Stimulated activated CD4-positive, alpha-beta T cell treated with anti-CD3 and anti-CD28 coated beads, Interleukin-4, amount 100 ng/mL, for 48 hours (primary cell): ENCODE data around the gene DECR2.
"Not testable (repeated sequence)": the region's sequence is repeated elsewhere in the genome, so short reads cannot be mapped to it uniquely, and the experiment has no call there.

Experiments used
- DNase-seq, 2 donors: peaks; one replicate each; pipeline ENCODE4 v3.0.0-alpha.2; 2020; ENCODE audit warnings: low read depth in 2 of 2

Gene DECR2

GRCh38 chr16:366476-366875 lies 35.2 kb upstream of the DECR2 start:
- no peak for DNase-seq

DNA sequence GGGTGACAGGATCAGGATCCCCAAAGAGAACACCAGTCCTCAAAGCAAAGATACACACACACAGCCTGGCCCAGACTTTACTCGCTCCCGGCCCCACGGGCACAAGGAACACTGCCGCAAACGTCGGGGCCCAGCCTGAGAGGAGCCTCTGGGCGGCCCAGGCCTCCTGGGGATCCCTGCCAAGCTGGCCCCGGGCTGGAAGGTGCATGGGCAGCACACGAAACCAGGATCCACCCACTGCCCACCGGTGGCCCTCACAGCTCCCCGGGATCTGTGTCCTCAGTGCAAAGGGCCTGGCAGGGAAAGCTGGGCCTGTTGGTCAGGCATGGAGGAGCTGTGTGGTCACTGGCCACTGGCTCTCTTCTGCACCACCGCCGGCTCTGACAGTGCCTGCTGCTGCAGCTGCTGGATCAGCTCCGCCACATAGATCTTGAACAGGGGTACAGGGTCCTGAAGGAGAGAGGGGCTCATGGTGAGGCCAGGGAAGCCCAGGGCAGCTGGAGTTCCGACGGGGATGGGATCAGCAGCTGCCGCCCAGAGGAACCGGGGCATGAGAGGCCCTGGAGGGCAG lies 34.3 kb upstream of the DECR2 start:
- no peak for DNase-seq

GRCh38 chr16:368388-369158 lies 33.1 kb upstream of the DECR2 start:
- DNase-seq: no peak

DNA sequence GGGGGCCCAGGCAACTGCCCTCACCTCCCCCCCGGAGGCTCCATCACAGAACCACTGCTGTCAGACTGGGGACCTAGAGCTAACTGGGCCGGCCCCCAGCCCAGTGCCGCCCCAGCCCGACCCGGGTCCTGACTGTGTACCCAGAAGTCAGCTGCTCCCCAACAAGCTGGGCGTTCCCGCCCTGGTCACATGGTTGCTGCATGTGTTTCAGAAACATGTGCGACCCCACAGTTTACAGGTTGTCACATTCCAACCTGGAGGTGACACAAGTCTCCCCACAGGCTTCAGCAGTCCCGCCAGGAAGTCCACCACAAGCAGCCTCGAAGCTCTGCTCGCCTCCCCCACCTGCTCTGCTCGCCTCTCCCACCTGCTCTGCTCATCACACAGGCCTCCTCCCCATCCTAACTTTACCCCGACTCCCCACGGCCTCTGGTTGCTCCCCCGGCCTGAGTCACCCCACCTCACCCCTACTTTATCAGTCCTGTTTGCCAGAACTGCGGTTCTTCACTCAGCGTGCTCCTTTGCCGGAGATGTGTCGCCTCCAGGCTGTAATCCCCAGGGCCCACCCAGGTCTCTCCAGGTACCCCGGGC lies 32.3 kb upstream of the DECR2 start:
- no peak for DNase-seq

DNA sequence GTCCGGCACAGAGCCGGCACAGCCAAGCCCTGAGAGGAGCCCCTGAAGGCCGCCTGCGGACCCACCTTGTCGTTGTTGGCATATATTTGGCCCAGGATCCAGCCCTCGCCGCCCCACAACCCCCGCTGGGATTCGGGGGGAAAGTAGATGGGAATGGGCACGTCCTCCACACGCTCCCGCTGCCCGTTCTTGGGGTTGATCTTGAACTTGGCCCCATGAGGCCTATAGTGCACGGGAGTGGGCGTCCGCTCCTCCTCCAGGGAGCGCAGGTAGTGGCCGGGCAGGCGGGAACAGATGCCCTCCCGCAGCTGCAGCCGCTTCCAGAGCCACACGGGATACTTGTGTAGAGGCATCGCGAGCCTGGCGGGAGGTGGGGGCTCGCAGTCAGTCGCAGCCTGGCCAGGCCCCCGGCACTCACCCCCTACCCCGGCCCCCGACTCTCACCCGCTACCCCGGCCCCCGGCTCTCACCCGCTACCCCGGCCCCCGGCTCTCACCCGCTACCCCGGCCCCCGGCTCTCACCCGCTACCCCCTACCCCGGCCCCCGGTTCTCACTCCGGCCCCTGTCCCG lies 31.7 kb upstream of the DECR2 start:
- DNase-seq: no peak

GRCh38 chr16:370443-370842 lies 31.2 kb upstream of the DECR2 start, which contains the start of gene MRPL28:
TSS of gene MRPL28 (minus strand) at chr16:370538. CDS start at chr16:370218, 320 bp downstream.
- peak; percentile 92 for DNase-seq

GRCh38 chr16:370979-371514 lies 30.6 kb upstream of the DECR2 start:
- DNase-seq: no peak

GRCh38 chr16:371515-372301 lies 30.0 kb upstream of the DECR2 start:
- DNase-seq: no peak

DNA sequence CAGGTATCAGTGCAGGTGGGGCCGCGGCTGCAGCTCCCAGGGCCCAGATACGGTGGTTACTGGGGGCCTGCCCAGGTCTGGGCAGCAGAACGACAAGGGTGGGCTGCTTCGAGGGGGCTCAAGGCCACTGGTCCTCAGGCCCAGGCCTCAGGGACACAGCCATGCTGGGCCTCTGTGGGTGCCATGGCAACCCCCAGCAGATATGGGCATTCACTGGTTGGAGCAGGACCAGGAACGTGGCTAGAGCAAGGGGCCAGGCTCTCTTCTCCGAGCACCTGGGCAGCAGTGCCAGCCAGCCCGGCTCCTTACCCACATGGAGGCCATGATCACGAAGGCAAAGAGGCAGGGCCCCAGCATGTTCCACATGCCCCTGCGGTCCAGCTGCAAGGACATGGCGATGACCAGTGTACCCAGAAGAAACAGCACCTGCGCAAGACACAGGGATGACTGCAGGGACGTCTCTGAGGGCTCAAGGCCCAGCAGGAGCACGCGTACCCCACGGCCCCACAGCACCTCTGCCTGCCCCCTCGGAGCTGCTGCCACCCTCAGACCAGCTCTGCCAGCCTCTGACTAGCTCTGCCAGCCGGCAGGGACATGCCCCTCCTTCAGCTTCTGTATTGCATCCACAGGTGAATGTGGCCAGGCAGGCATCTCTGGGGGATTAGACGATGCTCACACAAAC lies 29.2 kb upstream of the DECR2 start:
- no peak for DNase-seq

GRCh38 chr16:373020-373598 lies 28.6 kb upstream of the DECR2 start:
- no peak for DNase-seq

- DNase-seq: no peak
These were observed 27.7 kb upstream of the DECR2 start for GRCh38 chr16:373848-374615.

DNA sequence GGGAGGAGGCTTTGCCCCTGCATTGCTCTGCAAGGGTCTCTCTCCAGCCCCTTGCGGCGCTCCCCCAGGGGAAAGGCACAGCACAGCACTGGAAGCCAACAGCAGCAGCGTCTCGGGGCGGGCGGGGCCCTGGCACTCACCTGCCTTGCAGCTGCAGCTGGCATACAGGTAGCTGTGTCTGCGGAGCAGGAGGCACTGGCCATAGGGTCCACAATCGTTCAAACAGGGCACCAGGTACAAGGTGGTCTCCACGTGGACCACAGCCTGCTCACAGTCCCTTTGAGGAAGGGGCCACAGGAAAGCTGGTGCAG lies 27.1 kb upstream of the DECR2 start:
- DNase-seq: no peak

DNA sequence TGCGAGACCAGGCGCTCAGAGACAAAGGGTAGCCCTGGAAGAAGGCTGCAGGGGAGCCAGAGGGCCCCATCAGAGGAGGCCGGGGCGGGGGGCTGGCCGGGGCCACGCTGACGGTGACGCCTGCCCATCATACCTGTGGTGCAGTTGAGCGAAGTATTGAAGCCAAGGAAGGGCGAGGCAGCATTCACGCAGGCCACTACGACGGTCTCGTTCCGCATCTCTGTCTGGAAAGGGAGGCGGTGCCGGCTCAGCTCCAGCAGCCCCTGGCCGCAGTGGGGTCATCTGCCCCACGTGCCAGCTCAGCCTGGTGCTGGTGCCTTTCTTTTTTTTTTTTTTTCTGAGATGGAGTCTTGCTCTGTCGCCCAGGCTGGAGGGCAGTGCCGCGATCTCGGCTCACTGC lies 26.5 kb upstream of the DECR2 start:
- DNase-seq: no peak

DNA sequence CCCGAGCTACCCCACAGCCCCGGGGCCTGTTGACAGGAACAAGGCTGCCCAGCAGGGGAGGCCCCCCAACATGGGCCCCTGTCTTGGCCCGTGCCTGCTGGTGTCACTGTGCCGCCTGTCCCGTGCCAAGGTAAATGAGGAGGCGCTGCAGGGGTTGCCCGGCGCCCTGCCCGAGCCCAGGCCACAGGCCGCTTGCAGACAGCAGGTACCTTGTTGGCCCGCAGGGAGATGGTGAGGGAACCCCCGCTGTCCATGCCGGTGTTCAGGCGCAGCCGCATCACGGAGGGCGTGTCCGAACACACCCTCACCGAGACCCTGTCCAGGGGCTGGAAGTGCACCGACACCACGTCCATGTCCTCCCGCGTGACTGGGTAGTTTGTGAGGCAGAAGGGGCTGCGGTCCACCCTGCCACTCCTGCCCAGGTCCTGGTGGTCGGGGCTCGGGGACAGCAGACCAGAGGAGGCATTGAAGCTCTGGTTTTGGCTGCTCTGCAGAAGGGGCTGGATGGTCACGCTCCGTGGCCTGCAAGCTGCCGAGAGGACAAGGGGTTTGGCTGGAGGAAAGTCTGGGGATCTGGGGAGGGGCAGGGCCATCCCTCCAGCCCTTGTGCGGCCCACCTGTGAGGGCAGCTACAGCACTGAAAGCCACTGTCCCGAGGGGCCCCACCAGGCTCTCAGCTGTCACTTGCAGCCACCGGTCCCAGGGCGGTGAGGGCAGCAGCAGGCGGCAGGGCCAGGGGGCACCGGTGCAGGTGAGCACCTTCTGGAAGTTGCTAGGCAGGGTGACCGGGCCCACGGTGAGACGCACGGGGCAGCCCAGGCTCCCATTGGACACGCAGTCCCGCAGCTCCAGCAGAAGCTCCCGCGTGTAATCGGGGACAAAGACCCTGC lies 25.5 kb upstream of the DECR2 start:
- DNase-seq: no peak

DNA sequence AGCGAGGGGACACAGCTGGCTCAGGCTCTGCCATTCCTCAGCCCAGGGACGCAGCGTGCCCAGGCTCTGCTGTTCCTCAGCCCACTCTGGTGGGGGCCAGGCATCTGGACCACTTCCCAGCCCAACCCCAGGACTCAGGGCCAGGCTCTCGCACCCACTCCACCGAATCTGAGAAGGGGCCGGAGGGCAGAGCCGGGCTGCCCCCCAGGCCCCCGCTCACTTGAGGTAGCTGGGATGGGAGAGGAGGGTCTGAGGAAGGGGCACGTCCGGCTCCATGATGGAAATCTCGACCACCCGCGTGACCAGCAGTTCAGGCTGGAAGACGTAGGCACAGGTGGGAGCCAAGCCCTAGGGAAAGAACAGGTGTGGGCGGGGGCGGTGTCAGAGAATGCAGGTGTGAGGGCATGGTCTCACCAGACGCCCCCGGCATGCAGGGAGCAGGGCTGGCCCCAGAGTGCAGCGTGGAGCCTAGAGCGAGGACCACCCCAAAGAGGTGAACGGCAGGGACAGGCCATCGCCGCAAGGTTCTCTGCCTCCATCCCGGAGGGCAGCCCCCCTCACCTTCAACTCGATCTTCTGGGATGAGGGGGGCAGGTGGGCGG lies 24.8 kb upstream of the DECR2 start:
- DNase-seq: no peak

DNA sequence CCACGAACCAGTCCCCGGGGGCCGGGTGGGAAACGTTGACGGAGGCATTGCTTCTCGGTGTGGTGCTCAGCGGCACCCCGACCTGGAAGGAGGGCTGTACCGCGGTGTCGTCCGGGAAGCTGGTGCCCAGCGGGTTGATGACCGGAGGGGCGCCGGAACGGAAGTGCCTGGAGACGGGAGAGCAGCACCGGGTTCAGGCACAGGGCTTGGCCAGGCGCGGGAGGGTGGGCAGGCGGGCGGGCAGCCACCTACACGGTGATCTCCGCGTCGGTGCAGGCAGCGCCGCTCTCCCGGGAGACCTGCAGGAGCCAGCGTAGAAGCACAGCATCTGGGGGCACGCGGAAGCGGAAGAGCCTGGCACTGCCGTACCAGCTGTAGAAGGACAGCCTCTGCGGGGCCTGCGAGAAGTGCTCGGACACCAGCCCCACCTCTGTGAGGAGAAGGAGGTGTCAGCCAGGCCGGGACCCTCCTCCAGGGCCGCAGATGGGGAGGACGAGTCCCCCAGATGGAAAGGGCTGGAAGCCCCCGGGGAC lies 24.2 kb upstream of the DECR2 start:
- no peak for DNase-seq

GRCh38 chr16:378113-378820 lies 23.4 kb upstream of the DECR2 start:
- DNase-seq: not testable (repeated sequence)

GRCh38 chr16:378821-379182 lies 22.9 kb upstream of the DECR2 start:
- no peak for DNase-seq
